ENCODE data around the gene RHCG. TPM values are rescaled to one million over a fixed set of nuclear protein-coding genes. Genes with fewer than 3 reads are reported as not detected.

Gene RHCG
- total RNA-seq, result not detected

GRCh38 chr15:89496155-89497098 lies at the start of gene RHCG:
RHCG (minus strand) TSS chr15:89496583; CDS start chr15:89496544, 39 bp downstream.
- peaks cover 32 to 48% (median 39%) of the 10 kb centered on the region in 3 donors for H3K27me3 ChIP-seq
- H3K9me3 ChIP-seq, result no peaks in the 10 kb centered on the region
- DNase-seq (no peak), ATAC-seq (no peak)
- intact Hi-C loops (cut with DNase I; ENCODE audit: low total_unique reads) (no loop called here), in situ Hi-C loops (cut with MboI; ENCODE audit: low sequenced_read_pairs in 4 of 4) (no loop called here)
- H3K4me3 ChIP-seq, result peak within 1 kb of the TSS in 2 of 4 donors; percentile 42 to 44
- no peak within 1 kb of the TSS for H3K27ac ChIP-seq
- H3K4me1 ChIP-seq, result no peaks in the 10 kb centered on the region
- H3K36me3 ChIP-seq, result no peaks in the 10 kb centered on the region
- TF ChIP-seq CTCF (IDR thresholded peaks at IDR 0.05 in 4 of 5, conservative IDR thresholded peaks at IDR 0.05 in 1 of 5) (peak in 1 of 5 experiments; percentile 12), POLR2A (IDR thresholded peaks at IDR 0.05) (no peak)

GRCh38 chr15:89543389-89543788 lies 47.0 kb upstream of the RHCG start:
- intact Hi-C loops (cut with DNase I; ENCODE audit: low total_unique reads) (no loop called here), in situ Hi-C loops (cut with MboI; ENCODE audit: low sequenced_read_pairs in 4 of 4) (no loop called here)
- no peak for DNase-seq
- TF ChIP-seq POLR2A (IDR thresholded peaks at IDR 0.05) (no peak), CTCF (IDR thresholded peaks at IDR 0.05 in 4 of 5, conservative IDR thresholded peaks at IDR 0.05 in 1 of 5) (no peak)
- Histone ChIP-seq H3K27me3 (peaks cover 0 to 5% (median 4%) of the 10 kb centered on the region in 3 donors), H3K4me3 (no peak overlapping the region), H3K4me1 (no peaks in the 10 kb centered on the region), H3K9me3 (no peaks in the 10 kb centered on the region), H3K36me3 (no peaks in the 10 kb centered on the region), H3K27ac (no peak overlapping the region)
- ATAC-seq, result no peak

GRCh38 chr15:89542369-89542768 lies 46.0 kb upstream of the RHCG start:
- no peak overlapping the region for H3K27ac ChIP-seq
- DNase-seq (no peak), ATAC-seq (no peak)
- H3K9me3 ChIP-seq, result no peaks in the 10 kb centered on the region
- no peaks in the 10 kb centered on the region for H3K4me1 ChIP-seq
- no peak overlapping the region for H3K4me3 ChIP-seq
- TF ChIP-seq CTCF (IDR thresholded peaks at IDR 0.05 in 4 of 5, conservative IDR thresholded peaks at IDR 0.05 in 1 of 5) (no peak), POLR2A (IDR thresholded peaks at IDR 0.05) (no peak)
- intact Hi-C loops (cut with DNase I; ENCODE audit: low total_unique reads) (no loop called here), in situ Hi-C loops (cut with MboI; ENCODE audit: low sequenced_read_pairs in 4 of 4) (no loop called here)
- peaks cover 0 to 5% (median 4%) of the 10 kb centered on the region in 3 donors for H3K27me3 ChIP-seq
- H3K36me3 ChIP-seq, result no peaks in the 10 kb centered on the region

- Histone ChIP-seq H3K36me3 (no peaks in the 10 kb centered on the region), H3K4me1 (no peaks in the 10 kb centered on the region), H3K9me3 (no peaks in the 10 kb centered on the region), H3K4me3 (no peak overlapping the region), H3K27me3 (peaks cover 0 to 5% (median 4%) of the 10 kb centered on the region in 3 donors), H3K27ac (no peak overlapping the region)
- ATAC-seq (no peak), DNase-seq (no peak)
- TF ChIP-seq POLR2A (IDR thresholded peaks at IDR 0.05) (no peak), CTCF (IDR thresholded peaks at IDR 0.05 in 4 of 5, conservative IDR thresholded peaks at IDR 0.05 in 1 of 5) (no peak)
- in situ Hi-C loops (cut with MboI; ENCODE audit: low sequenced_read_pairs in 4 of 4) (no loop called here), intact Hi-C loops (cut with DNase I; ENCODE audit: low total_unique reads) (no loop called here)
Measured at GRCh38 chr15:89539027-89539426, 42.6 kb upstream of the RHCG start.
